ENCODE results near the gene EPHB1. TPM values are rescaled to one million over a fixed set of nuclear protein-coding genes. Genes with fewer than 3 reads are reported as not detected.

The EPHB1 gene
- total and polyA plus RNA-seq, 2 of the 13 experiments (the other 11 are each of a cell fraction or from before 2014, with no cell fraction given): 0.07 to 0.21 TPM

DNA sequence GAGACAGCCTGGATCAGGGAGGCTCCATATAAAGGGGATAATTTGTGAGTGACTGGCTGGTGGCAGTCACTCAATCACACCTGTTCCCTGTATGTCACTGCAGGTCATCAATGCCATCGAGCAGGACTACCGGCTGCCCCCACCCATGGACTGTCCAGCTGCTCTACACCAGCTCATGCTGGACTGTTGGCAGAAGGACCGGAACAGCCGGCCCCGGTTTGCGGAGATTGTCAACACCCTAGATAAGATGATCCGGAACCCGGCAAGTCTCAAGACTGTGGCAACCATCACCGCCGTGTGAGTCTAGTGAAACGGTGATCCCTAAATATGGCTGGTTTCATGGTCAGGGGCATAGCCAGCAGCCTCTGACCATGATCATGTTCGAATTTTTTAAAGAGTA lies 453.2 kb downstream of the EPHB1 start:
- CTCF ChIA-PET (ENCODE audit: low intra/inter-chr PET ratio, low total read pairs): no interaction called here
- intact Hi-C loops (cut with micrococcal nuclease; ENCODE audit: unreplicated experiment): no loop called here
- FAIRE-seq: no peak
- Histone ChIP-seq H3K9me3 (ENCODE audit: low read length) (no peaks in the 10 kb centered on the region), H3K27me3 (ENCODE audit: control insufficient read depth in 1 of 2, insufficient read depth in 2 of 2, low read length in 2 of 2) (peaks cover 0 to under 1% of the 10 kb centered on the region in 2 experiments; a peak in 1 of 5 replicates), H3K36me3 (replicated peaks in 1 of 2; ENCODE audit: control insufficient read depth in 1 of 2, insufficient read depth in 2 of 2, low read length in 2 of 2) (no peaks in the 10 kb centered on the region), H2AFZ (ENCODE audit: low read length) (no peak overlapping the region), H4K20me1 (ENCODE audit: insufficient read depth, low read length) (no peaks in the 10 kb centered on the region), H3K4me1 (ENCODE audit: insufficient read depth, low read length) (no peaks in the 10 kb centered on the region), H3K4me2 (ENCODE audit: low read depth, low read length) (no peak overlapping the region), H3K9ac (ENCODE audit: insufficient read depth, low read depth, low read length) (no peak overlapping the region), H3K79me2 (ENCODE audit: insufficient read depth, low read length) (no peaks in the 10 kb centered on the region), H3K27ac (ENCODE audit: extremely low read length, insufficient read depth, low read length) (no peak overlapping the region), H3K4me3 (replicated peaks in 1 of 3; ENCODE audit: insufficient read depth in 1 of 3, low read depth in 2 of 3, low read length in 3 of 3) (no peak overlapping the region)
- DNase-seq (ENCODE audit: low spot score): no peak
- in situ Hi-C loops (cut with HindIII; ENCODE audit: extremely low pct_ligation_motif_present, low pct_unique_long_range_greater_than_20kb): no loop called here
- WGBS (ENCODE audit: low lambda C conversion rate): 43% methylated on average over 6 of the region's 12 CpGs
- POLR2A ChIA-PET: no interaction called here
- ATAC-seq: no peak
- BruUV-seq (replicated peaks): no TSS peak
- TF ChIP-seq CREB3 (CRISPR knock-in tag; IDR thresholded peaks at IDR 0.05) (no peak), ZSCAN21 (CRISPR knock-in tag; IDR thresholded peaks at IDR 0.05; ENCODE audit: borderline replicate concordance) (no peak), ZBTB1 (CRISPR knock-in tag; IDR thresholded peaks at IDR 0.05; ENCODE audit: borderline replicate concordance) (no peak), ZNF441 (CRISPR knock-in tag; IDR thresholded peaks at IDR 0.05; ENCODE audit: borderline replicate concordance) (no peak), ZNF652 (CRISPR knock-in tag; IDR thresholded peaks at IDR 0.05; ENCODE audit: borderline replicate concordance, low read depth) (no peak), POLR2AphosphoS5 (IDR thresholded peaks at IDR 0.05; ENCODE audit: low read depth, low read length) (no peak)
- TF ChIP-seq, protein P1, sequence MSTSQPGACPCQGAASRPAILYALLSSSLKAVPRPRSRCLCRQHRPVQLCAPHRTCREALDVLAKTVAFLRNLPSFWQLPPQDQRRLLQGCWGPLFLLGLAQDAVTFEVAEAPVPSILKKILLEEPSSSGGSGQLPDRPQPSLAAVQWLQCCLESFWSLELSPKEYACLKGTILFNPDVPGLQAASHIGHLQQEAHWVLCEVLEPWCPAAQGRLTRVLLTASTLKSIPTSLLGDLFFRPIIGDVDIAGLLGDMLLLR (CRISPR knock-in tag; IDR thresholded peaks at IDR 0.05): no peak
- TF ChIP-seq, protein P2, sequence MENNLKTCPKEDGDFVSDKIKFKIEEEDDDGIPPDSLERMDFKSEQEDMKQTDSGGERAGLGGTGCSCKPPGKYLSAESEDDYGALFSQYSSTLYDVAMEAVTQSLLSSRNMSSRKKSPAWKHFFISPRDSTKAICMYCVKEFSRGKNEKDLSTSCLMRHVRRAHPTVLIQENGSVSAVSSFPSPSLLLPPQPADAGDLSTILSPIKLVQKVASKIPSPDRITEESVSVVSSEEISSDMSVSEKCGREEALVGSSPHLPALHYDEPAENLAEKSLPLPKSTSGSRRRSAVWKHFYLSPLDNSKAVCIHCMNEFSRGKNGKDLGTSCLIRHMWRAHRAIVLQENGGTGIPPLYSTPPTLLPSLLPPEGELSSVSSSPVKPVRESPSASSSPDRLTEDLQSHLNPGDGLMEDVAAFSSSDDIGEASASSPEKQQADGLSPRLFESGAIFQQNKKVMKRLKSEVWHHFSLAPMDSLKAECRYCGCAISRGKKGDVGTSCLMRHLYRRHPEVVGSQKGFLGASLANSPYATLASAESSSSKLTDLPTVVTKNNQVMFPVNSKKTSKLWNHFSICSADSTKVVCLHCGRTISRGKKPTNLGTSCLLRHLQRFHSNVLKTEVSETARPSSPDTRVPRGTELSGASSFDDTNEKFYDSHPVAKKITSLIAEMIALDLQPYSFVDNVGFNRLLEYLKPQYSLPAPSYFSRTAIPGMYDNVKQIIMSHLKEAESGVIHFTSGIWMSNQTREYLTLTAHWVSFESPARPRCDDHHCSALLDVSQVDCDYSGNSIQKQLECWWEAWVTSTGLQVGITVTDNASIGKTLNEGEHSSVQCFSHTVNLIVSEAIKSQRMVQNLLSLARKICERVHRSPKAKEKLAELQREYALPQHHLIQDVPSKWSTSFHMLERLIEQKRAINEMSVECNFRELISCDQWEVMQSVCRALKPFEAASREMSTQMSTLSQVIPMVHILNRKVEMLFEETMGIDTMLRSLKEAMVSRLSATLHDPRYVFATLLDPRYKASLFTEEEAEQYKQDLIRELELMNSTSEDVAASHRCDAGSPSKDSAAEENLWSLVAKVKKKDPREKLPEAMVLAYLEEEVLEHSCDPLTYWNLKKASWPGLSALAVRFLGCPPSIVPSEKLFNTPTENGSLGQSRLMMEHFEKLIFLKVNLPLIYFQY (CRISPR knock-in tag; IDR thresholded peaks at IDR 0.05; ENCODE audit: borderline replicate concordance): no peak
- TF ChIP-seq, protein P3, sequence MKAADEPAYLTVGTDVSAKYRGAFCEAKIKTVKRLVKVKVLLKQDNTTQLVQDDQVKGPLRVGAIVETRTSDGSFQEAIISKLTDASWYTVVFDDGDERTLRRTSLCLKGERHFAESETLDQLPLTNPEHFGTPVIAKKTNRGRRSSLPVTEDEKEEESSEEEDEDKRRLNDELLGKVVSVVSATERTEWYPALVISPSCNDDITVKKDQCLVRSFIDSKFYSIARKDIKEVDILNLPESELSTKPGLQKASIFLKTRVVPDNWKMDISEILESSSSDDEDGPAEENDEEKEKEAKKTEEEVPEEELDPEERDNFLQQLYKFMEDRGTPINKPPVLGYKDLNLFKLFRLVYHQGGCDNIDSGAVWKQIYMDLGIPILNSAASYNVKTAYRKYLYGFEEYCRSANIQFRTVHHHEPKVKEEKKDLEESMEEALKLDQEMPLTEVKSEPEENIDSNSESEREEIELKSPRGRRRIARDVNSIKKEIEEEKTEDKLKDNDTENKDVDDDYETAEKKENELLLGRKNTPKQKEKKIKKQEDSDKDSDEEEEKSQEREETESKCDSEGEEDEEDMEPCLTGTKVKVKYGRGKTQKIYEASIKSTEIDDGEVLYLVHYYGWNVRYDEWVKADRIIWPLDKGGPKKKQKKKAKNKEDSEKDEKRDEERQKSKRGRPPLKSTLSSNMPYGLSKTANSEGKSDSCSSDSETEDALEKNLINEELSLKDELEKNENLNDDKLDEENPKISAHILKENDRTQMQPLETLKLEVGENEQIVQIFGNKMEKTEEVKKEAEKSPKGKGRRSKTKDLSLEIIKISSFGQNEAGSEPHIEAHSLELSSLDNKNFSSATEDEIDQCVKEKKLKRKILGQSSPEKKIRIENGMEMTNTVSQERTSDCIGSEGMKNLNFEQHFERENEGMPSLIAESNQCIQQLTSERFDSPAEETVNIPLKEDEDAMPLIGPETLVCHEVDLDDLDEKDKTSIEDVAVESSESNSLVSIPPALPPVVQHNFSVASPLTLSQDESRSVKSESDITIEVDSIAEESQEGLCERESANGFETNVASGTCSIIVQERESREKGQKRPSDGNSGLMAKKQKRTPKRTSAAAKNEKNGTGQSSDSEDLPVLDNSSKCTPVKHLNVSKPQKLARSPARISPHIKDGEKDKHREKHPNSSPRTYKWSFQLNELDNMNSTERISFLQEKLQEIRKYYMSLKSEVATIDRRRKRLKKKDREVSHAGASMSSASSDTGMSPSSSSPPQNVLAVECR (CRISPR knock-in tag; IDR thresholded peaks at IDR 0.05; ENCODE audit: borderline replicate concordance): no peak
- TF ChIP-seq, protein P4, sequence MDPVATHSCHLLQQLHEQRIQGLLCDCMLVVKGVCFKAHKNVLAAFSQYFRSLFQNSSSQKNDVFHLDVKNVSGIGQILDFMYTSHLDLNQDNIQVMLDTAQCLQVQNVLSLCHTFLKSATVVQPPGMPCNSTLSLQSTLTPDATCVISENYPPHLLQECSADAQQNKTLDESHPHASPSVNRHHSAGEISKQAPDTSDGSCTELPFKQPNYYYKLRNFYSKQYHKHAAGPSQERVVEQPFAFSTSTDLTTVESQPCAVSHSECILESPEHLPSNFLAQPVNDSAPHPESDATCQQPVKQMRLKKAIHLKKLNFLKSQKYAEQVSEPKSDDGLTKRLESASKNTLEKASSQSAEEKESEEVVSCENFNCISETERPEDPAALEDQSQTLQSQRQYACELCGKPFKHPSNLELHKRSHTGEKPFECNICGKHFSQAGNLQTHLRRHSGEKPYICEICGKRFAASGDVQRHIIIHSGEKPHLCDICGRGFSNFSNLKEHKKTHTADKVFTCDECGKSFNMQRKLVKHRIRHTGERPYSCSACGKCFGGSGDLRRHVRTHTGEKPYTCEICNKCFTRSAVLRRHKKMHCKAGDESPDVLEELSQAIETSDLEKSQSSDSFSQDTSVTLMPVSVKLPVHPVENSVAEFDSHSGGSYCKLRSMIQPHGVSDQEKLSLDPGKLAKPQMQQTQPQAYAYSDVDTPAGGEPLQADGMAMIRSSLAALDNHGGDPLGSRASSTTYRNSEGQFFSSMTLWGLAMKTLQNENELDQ (CRISPR knock-in tag; IDR thresholded peaks at IDR 0.05; ENCODE audit: borderline replicate concordance): no peak
- TF ChIP-seq, protein P5, sequence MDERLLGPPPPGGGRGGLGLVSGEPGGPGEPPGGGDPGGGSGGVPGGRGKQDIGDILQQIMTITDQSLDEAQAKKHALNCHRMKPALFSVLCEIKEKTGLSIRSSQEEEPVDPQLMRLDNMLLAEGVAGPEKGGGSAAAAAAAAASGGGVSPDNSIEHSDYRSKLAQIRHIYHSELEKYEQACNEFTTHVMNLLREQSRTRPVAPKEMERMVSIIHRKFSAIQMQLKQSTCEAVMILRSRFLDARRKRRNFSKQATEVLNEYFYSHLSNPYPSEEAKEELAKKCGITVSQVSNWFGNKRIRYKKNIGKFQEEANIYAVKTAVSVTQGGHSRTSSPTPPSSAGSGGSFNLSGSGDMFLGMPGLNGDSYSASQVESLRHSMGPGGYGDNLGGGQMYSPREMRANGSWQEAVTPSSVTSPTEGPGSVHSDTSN (CRISPR knock-in tag; IDR thresholded peaks at IDR 0.05): no peak
